ENCODE results near the gene CORO1A.
"Not testable (repeated sequence)": the region's sequence is repeated elsewhere in the genome, so short reads cannot be mapped to it uniquely, and the experiment has no call there.

The CORO1A gene

DNA sequence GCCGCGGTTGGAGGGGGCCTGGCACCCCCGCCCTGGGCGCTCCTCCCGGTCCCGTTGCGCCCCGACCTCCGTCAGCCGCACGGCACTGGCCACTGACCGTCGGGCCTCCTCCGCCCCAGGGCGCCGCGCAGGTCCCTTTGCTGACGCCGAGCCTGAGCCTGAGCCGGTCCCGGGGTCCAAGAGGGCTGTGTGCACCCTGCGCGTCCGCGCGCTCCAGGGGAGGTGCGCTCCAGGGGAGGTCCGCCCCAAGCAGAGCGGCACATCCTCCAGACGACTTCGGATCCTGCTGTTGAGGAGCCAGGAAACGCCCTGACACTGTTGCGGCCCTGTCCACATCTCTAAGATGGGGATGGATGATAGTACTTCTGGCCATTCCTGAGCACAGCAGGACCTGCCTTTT is 22.9 kb downstream of the CORO1A start:
- DNase-seq = not testable (repeated sequence)

DNA sequence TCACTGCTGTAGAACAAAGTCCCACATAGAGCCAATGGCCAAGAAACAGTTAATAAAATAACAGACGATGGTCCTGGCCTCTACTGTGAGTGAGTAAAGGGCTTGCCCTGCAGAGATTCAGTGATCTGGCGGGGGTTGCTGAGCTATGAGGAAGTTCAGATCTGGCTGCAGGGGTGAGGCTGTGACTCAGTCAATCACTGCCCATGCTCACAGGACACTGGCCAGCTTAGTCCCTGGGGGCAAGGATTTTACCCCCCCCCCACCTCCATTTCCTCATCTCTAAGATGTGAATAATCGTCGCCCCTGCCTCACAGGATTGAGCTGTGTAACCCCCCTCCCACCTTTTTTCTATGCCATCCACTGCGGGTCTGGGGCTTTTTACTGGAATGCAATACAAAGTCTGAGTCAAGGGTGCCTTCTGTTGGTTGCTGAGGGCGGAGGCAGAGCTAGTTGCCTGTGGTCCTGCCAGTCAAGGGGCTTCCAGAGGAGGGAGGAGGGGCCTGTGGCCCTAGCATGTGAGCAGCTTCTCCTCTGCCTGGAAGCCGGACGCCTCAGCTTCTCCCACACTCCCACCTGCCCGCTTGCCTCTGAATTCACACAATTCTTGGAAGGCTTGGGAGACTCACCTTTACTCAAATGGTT is 23.8 kb downstream of the CORO1A start:
- DNase-seq = not testable (repeated sequence)

DNA sequence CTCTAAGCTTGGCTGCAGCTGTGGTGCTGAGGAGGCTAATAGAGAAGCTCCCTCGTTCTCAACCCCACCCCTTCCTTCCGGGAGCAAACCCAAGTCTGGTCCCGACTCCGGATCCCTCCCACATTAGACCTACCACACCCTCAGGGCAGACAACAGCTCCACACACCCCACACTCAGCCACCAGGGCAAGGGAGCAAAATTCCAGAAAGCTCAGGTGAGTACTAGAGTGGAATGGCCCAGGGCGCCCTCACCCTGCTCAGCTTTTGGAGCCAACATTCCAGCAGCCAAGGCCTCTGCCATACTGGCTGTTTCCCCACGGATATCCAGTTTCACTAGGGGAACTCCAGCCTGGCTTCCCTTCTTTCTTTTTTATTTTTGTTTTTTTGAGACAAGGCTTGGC is 25.6 kb downstream of the CORO1A start:
- DNase-seq = not testable (repeated sequence)

DNA sequence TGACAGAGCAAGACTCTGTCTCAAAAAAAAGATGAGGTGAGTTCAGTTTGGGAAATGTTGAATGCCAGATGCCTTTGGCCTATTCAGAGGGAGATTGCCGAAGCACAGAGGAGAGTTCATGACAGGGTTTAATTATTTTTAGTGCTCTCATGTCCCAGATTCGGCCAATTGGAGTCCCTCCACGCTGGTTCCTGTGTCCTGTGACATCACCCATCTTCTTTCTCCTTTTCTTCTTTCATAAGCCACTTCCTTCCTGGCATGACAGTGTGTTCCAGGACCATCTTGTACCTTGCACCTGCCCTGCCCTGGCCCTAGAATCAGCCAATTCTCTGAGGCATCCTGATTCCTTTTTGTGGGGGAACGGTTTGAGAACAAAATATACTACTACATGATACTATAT is 28.0 kb downstream of the CORO1A start:
- DNase-seq = not testable (repeated sequence)

DNA sequence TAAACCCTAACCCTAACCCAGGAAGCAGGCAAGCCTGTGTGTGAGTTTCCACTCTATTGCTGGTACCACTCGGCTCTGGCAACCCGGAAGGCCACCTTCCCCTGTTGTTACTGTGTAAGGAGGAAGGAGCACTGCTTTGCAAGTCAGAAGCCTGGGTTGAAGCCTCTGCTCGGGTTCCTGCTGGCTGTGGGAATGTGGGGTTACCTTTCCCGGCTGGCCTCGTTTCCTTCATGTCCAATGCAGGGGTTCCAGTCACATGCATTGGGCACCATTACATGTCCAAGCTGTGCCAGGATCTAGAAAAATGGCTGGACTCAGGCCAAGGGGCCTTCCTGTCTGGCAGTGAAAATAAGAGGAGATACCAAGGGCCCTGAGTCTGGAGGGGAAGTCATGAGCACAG is 33.7 kb downstream of the CORO1A start:
- not testable (repeated sequence) for DNase-seq

All from cortex of kidney (tissue), 1 donor.